HCT116 (cell line): ENCODE data around the gene HMGA1. TPM values are rescaled to one million over a fixed set of nuclear protein-coding genes. Genes with fewer than 3 reads are reported as not detected.

ENCODE experiments used
- ATAC-seq: fragments of 200-7000 bp; cut with Tn5 transposase; 2 replicates; pipeline ENCODE4 v1.9.1; 2020; ENCODE audit warnings: mild to moderate bottlenecking, moderate library complexity
- BruUV-seq: library from RNA; stranded (reverse); fragments of 400-500 nt; replicated peaks from 2 replicates; lab custom pipeline; 2021; lab: Mats Ljungman, UMichigan
- CTCF ChIA-PET: fragments of 300-600 bp; sonication (Branson Sonifier 250); formaldehyde crosslinking; loops from one replicate; lab custom pipeline; 2021; ENCODE audit warnings: antibody characterized with exemption; lab: Charles Lee
- POLR2A ChIA-PET: fragments of 300-600, 350-600 bp; sonication (Branson Sonifier 250); formaldehyde crosslinking; loops from one replicate; lab custom pipeline; 2021; ENCODE audit warnings: antibody characterized with exemption; lab: Charles Lee
- RAD21 ChIA-PET, 2 experiments: fragments of 300-600 bp; sonication (Branson Sonifier 250); formaldehyde crosslinking; loops; one replicate each; lab custom pipeline; 2023; ENCODE audit warnings: low total read pairs in 2 of 2; ENCODE audit not compliant: uncharacterized antibody in 2 of 2, unreplicated experiment in 2 of 2, low non-redundant PET in 1 of 2; lab: Charles Lee
- DNase-seq: peaks from one replicate; pipeline ENCODE4 v3.0.0-alpha.2; 2010; ENCODE audit warnings: low read depth, low spot score
- H2AFZ ChIP-seq: fragments of 200-600 bp; shearing (Covaris generic), sonication (generic); 2 replicates; pipeline ENCODE4 v1.6.1; 2017; ENCODE audit warnings: low read depth, mixed run types, mixed read lengths, antibody characterized with exemption, low read length; ENCODE audit not compliant: poor library complexity, severe bottlenecking
- H3K27ac ChIP-seq: 2 replicates; pipeline ENCODE4 v1.5.1; 2012; ENCODE audit warnings: low read depth, low read length
- H3K27me3 ChIP-seq: fragments of 200-600 bp; sonication (generic); 2 replicates; pipeline ENCODE4 v1.6.1; 2016; ENCODE audit warnings: mixed run types, low read length, mixed read lengths; ENCODE audit not compliant: insufficient read depth
- H3K36me3 ChIP-seq, 2 experiments: fragments of 200-500 bp in 1 of 2; fragments of 200-600 bp in 1 of 2; sonication (Bioruptor generic) in 1 of 2; sonication (generic) in 1 of 2; 2 replicates each; pipeline versions ENCODE4 v1.5.1 to v1.6.1; 2014 to 2016; ENCODE audit warnings: low read length in 2 of 2, inconsistent platforms in 1 of 2, mixed read lengths in 1 of 2, mixed run types in 1 of 2; ENCODE audit not compliant: insufficient read depth in 2 of 2, control insufficient read depth in 1 of 2
- H3K4me1 ChIP-seq, 2 experiments: fragments of 200-600 bp in 1 of 2; sonication (generic) in 1 of 2; 2 replicates each; pipeline versions ENCODE4 v1.5.1 to v1.6.1; 2012 to 2017; ENCODE audit warnings: low read length in 2 of 2, inconsistent platforms in 1 of 2, mild to moderate bottlenecking in 1 of 2, mixed read lengths in 1 of 2, mixed run types in 1 of 2, moderate library complexity in 1 of 2; ENCODE audit not compliant: insufficient read depth in 2 of 2, control insufficient read depth in 1 of 2
- H3K4me2 ChIP-seq: fragments of 200-600 bp; sonication (generic); 2 replicates; pipeline ENCODE4 v1.6.1; 2017; ENCODE audit warnings: mixed run types, low read length, mixed read lengths
- H3K4me3 ChIP-seq, 2 experiments: fragments of 200-600 bp in 1 of 2; sonication (generic) in 1 of 2; replicated peaks in 1 of 2; 2 replicates each; pipeline ENCODE4 v1.5.1; 2011 to 2016; ENCODE audit warnings: low read length in 2 of 2, control low read depth in 1 of 2, low read depth in 1 of 2, mild to moderate bottlenecking in 1 of 2, mixed read lengths in 1 of 2, mixed run types in 1 of 2
- H3K79me2 ChIP-seq: fragments of 200-600 bp; sonication (generic); 2 replicates; pipeline ENCODE4 v1.6.1; 2017; ENCODE audit warnings: mild to moderate bottlenecking, mixed run types, low read length, moderate library complexity, mixed read lengths; ENCODE audit not compliant: insufficient read depth
- H3K9ac ChIP-seq: fragments of 200-600 bp; sonication (generic); 2 replicates; pipeline ENCODE4 v1.6.1; 2016; ENCODE audit warnings: low read length, mixed read lengths
- H3K9me2 ChIP-seq: fragments of 200-600 bp; sonication (generic), shearing (Covaris generic); 2 replicates; pipeline ENCODE4 v1.6.1; 2017; ENCODE audit warnings: mixed run types, mild to moderate bottlenecking, moderate library complexity; ENCODE audit not compliant: insufficient read depth
- H3K9me3 ChIP-seq, 2 experiments: fragments of 200-500 bp in 1 of 2; fragments of 200-600 bp in 1 of 2; sonication (Bioruptor generic) in 1 of 2; sonication (generic) in 1 of 2; 2 replicates each; pipeline ENCODE4 v1.6.1; 2014 to 2017; ENCODE audit warnings: low read length in 2 of 2, mixed read lengths in 2 of 2, inconsistent platforms in 1 of 2, low read depth in 1 of 2, mild to moderate bottlenecking in 1 of 2, mixed run types in 1 of 2, moderate library complexity in 1 of 2; ENCODE audit not compliant: control insufficient read depth in 1 of 2, insufficient read depth in 1 of 2
- H4K20me1 ChIP-seq: fragments of 200-600 bp; sonication (generic), shearing (Covaris generic); 2 replicates; pipeline ENCODE4 v1.6.1; 2017; ENCODE audit warnings: mixed run types, mild to moderate bottlenecking, moderate library complexity; ENCODE audit not compliant: insufficient read depth
- CBX3 ChIP-seq: IDR thresholded peaks from 2 replicates; pipeline ENCODE4 v1.6.1; 2012; ENCODE audit warnings: low read depth
- CEBPB ChIP-seq: IDR thresholded peaks from 2 replicates; pipeline ENCODE4 v1.6.1; 2012; ENCODE audit warnings: low read depth
- EGR1 ChIP-seq: IDR thresholded peaks from 2 replicates; pipeline ENCODE4 v1.6.1; 2012; ENCODE audit warnings: low read depth
- EZH2 ChIP-seq: fragments of 200-600 bp; sonication (generic); IDR thresholded peaks from 2 replicates; pipeline ENCODE4 v1.6.1; 2017; ENCODE audit warnings: antibody characterized with exemption, mixed run types
- EZH2phosphoT487 ChIP-seq: fragments of 200-600 bp; IDR thresholded peaks from 2 replicates; pipeline ENCODE4 v1.6.1; 2018; ENCODE audit warnings: antibody characterized with exemption, borderline replicate concordance
- FOSL1 ChIP-seq: IDR thresholded peaks from 2 replicates; pipeline ENCODE4 v1.6.1; 2012; ENCODE audit warnings: low read depth
- JUND ChIP-seq: IDR thresholded peaks from 2 replicates; pipeline ENCODE4 v1.6.1; 2012
- POLR2A ChIP-seq: IDR thresholded peaks from 2 replicates; pipeline ENCODE4 v1.7.0; 2011; ENCODE audit warnings: borderline replicate concordance; ENCODE audit not compliant: insufficient read depth, insufficient read length; ENCODE audit errors: extremely low read depth
- POLR2AphosphoS5 ChIP-seq: IDR thresholded peaks from 2 replicates; pipeline ENCODE4 v1.6.1; 2011; ENCODE audit warnings: mild to moderate bottlenecking, low read depth, low read length, moderate library complexity
- RAD21 ChIP-seq: IDR thresholded peaks from 2 replicates; pipeline ENCODE4 v1.6.1; 2012; ENCODE audit warnings: low read depth, mild to moderate bottlenecking
- SP1 ChIP-seq: IDR thresholded peaks from 2 replicates; pipeline ENCODE4 v1.6.1; 2012; ENCODE audit warnings: low read depth
- TCF7L2 ChIP-seq: IDR thresholded peaks from 2 replicates; pipeline ENCODE4 v1.7.0; 2011; ENCODE audit warnings: borderline replicate concordance, inconsistent platforms; ENCODE audit not compliant: insufficient read depth, insufficient read length; ENCODE audit errors: extremely low read depth
- YY1 ChIP-seq: IDR thresholded peaks from 2 replicates; pipeline ENCODE4 v1.6.1; 2011; ENCODE audit warnings: low read length, low read depth, moderate library complexity, mild to moderate bottlenecking; ENCODE audit not compliant: insufficient replicate concordance; ENCODE audit errors: extremely low read depth
- ZFX ChIP-seq: fragments of 450-650 bp; IDR thresholded peaks from 2 replicates; pipeline ENCODE4 v1.6.1; 2017
- ZNF274 ChIP-seq: fragments of 200-500 bp; sonication (Bioruptor generic); IDR thresholded peaks from 2 replicates; pipeline ENCODE4 v1.6.1; 2014; ENCODE audit warnings: mild to moderate bottlenecking, low read depth, low read length, inconsistent platforms
- intact Hi-C: fragments of 100-400 bp; cut with micrococcal nuclease; formaldehyde crosslinking; loops from 2 replicates; pipeline ENCODE4 v1.10.0; 2022
- total RNA-seq: library from RNA; stranded (reverse); gene quantifications from one replicate; pipeline ENCODE4 v1.2.1, GENCODE V29; 2021; ENCODE audit not compliant: unreplicated experiment
- TF ChIP-seq, protein P1 (sequence below): IDR thresholded peaks from 2 replicates; pipeline ENCODE4 v1.6.1; 2012; ENCODE audit warnings: low read depth
- TF ChIP-seq, protein P2 (sequence below), 3 experiments: fragments of 200-600 bp in 1 of 3; sonication (generic) in 1 of 3; IDR thresholded peaks in 2 of 3; conservative IDR thresholded peaks in 1 of 3; 2 replicates each; pipeline ENCODE4 v1.5.1; 2012 to 2017; ENCODE audit warnings: low read depth in 2 of 3, low read length in 2 of 3, antibody characterized with exemption in 1 of 3, borderline replicate concordance in 1 of 3, control low read depth in 1 of 3, mild to moderate bottlenecking in 1 of 3, mixed read lengths in 1 of 3, mixed run types in 1 of 3, moderate library complexity in 1 of 3; ENCODE audit not compliant: insufficient read depth in 1 of 3
- TF ChIP-seq, protein P3 (sequence below): IDR thresholded peaks from 2 replicates; pipeline ENCODE4 v1.6.1; 2012
- TF ChIP-seq, protein P4 (sequence below): IDR thresholded peaks from 2 replicates; pipeline ENCODE4 v1.6.1; 2011; ENCODE audit warnings: mild to moderate bottlenecking, low read length, moderate library complexity; ENCODE audit not compliant: insufficient replicate concordance; ENCODE audit errors: extremely low read depth
- TF ChIP-seq, protein P5 (sequence below): IDR thresholded peaks from 2 replicates; pipeline ENCODE4 v1.6.1; 2012

Gene HMGA1
- total RNA-seq, 1 experiment from 2014 or later = 2,459 TPM

DNA sequence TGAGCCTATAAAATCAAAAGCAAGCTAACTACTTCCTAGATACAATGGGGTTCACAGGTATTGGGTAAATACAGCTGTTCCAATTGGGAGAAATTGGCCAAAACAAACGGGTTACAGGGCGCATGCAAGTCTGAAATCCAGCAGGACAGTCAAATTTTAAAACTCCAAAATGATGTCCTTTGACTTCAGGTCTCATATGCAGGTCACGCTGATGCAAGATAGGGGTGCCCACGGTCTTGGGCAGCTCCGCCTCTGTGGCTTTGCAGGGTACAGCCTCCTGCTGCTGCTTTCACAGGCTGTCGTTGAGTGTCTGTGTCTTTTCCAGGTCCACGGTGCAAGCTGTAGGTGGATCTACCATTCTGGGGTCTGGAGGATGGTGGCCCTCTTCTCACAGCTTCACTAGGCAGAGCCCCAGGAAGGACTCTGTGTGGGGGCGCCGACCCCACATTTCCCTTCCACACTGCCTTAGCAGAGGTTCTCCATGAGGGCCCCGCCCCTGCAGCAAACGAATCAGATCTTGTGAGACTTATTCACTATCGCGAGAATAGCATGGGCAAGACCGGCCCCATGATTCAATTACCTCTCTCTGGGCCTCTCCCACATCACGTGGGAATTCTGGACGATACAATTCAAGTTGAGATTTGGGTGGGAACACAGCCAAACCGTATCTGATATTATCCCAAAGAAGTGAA lies 24.0 kb downstream of the HMGA1 start:
- Histone ChIP-seq H3K9ac (no peak overlapping the region), H3K4me1 (no peaks in the 10 kb centered on the region), H3K27ac (no peak overlapping the region), H3K79me2 (no peaks in the 10 kb centered on the region), H2AFZ (no peak overlapping the region), H3K4me3 (no peak overlapping the region), H3K27me3 (no peaks in the 10 kb centered on the region), H3K36me3 (no peaks in the 10 kb centered on the region), H4K20me1 (no peaks in the 10 kb centered on the region), H3K4me2 (no peak overlapping the region), H3K9me3 (no peaks in the 10 kb centered on the region), H3K9me2 (no peaks in the 10 kb centered on the region)
- ATAC-seq (no peak), DNase-seq (no peak)
- RAD21 ChIA-PET = no interaction called here
- intact Hi-C loops = no loop called here
- TF ChIP-seq, protein P1, sequence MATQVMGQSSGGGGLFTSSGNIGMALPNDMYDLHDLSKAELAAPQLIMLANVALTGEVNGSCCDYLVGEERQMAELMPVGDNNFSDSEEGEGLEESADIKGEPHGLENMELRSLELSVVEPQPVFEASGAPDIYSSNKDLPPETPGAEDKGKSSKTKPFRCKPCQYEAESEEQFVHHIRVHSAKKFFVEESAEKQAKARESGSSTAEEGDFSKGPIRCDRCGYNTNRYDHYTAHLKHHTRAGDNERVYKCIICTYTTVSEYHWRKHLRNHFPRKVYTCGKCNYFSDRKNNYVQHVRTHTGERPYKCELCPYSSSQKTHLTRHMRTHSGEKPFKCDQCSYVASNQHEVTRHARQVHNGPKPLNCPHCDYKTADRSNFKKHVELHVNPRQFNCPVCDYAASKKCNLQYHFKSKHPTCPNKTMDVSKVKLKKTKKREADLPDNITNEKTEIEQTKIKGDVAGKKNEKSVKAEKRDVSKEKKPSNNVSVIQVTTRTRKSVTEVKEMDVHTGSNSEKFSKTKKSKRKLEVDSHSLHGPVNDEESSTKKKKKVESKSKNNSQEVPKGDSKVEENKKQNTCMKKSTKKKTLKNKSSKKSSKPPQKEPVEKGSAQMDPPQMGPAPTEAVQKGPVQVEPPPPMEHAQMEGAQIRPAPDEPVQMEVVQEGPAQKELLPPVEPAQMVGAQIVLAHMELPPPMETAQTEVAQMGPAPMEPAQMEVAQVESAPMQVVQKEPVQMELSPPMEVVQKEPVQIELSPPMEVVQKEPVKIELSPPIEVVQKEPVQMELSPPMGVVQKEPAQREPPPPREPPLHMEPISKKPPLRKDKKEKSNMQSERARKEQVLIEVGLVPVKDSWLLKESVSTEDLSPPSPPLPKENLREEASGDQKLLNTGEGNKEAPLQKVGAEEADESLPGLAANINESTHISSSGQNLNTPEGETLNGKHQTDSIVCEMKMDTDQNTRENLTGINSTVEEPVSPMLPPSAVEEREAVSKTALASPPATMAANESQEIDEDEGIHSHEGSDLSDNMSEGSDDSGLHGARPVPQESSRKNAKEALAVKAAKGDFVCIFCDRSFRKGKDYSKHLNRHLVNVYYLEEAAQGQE = no peak
- no peak for TF ChIP-seq YY1
- TF ChIP-seq, protein P2, sequence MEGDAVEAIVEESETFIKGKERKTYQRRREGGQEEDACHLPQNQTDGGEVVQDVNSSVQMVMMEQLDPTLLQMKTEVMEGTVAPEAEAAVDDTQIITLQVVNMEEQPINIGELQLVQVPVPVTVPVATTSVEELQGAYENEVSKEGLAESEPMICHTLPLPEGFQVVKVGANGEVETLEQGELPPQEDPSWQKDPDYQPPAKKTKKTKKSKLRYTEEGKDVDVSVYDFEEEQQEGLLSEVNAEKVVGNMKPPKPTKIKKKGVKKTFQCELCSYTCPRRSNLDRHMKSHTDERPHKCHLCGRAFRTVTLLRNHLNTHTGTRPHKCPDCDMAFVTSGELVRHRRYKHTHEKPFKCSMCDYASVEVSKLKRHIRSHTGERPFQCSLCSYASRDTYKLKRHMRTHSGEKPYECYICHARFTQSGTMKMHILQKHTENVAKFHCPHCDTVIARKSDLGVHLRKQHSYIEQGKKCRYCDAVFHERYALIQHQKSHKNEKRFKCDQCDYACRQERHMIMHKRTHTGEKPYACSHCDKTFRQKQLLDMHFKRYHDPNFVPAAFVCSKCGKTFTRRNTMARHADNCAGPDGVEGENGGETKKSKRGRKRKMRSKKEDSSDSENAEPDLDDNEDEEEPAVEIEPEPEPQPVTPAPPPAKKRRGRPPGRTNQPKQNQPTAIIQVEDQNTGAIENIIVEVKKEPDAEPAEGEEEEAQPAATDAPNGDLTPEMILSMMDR (IDR thresholded peaks at IDR 0.05 in 2 of 3, conservative IDR thresholded peaks at IDR 0.05 in 1 of 3; ENCODE audit: borderline replicate concordance in 1 of 3, insufficient read depth in 1 of 3, low read depth in 2 of 3, low read length in 2 of 3) = no peak
- TF ChIP-seq CBX3 = no peak
- no peak for TF ChIP-seq EGR1
- TF ChIP-seq POLR2A = no peak
- TF ChIP-seq JUND = no peak
- no peak for TF ChIP-seq RAD21
- TF ChIP-seq, protein P3, sequence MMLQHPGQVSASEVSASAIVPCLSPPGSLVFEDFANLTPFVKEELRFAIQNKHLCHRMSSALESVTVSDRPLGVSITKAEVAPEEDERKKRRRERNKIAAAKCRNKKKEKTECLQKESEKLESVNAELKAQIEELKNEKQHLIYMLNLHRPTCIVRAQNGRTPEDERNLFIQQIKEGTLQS = no peak
- TF ChIP-seq, protein P4, sequence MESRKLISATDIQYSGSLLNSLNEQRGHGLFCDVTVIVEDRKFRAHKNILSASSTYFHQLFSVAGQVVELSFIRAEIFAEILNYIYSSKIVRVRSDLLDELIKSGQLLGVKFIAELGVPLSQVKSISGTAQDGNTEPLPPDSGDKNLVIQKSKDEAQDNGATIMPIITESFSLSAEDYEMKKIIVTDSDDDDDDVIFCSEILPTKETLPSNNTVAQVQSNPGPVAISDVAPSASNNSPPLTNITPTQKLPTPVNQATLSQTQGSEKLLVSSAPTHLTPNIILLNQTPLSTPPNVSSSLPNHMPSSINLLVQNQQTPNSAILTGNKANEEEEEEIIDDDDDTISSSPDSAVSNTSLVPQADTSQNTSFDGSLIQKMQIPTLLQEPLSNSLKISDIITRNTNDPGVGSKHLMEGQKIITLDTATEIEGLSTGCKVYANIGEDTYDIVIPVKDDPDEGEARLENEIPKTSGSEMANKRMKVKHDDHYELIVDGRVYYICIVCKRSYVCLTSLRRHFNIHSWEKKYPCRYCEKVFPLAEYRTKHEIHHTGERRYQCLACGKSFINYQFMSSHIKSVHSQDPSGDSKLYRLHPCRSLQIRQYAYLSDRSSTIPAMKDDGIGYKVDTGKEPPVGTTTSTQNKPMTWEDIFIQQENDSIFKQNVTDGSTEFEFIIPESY = no peak
- TF ChIP-seq, protein P5, sequence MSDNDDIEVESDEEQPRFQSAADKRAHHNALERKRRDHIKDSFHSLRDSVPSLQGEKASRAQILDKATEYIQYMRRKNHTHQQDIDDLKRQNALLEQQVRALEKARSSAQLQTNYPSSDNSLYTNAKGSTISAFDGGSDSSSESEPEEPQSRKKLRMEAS = no peak
- TF ChIP-seq ZFX = no peak
- TF ChIP-seq POLR2AphosphoS5 = no peak
- TF ChIP-seq ZNF274 = no peak
- TF ChIP-seq FOSL1 = no peak
- no peak for TF ChIP-seq EZH2phosphoT487
- no peak for TF ChIP-seq TCF7L2
- no peak for TF ChIP-seq SP1
- no peak for TF ChIP-seq CEBPB
- TF ChIP-seq EZH2 = no peak
- BruUV-seq = no TSS peak
- CTCF ChIA-PET = no interaction called here
- POLR2A ChIA-PET = no interaction called here
